HG02973 (cell line): ENCODE data around the gene INPP4B.

Experiments
- ATAC-seq: cut with Tn5 transposase; IDR thresholded peaks from one replicate; pipeline ENCODE4 v1.9.1; 2021; ENCODE audit warnings: moderate library complexity; ENCODE audit not compliant: unreplicated experiment

INPP4B gene

GRCh38 chr4:142485452-142485851 is 360.6 kb downstream of the INPP4B start:
- no peak for ATAC-seq

- ATAC-seq = no peak
Measured at GRCh38 chr4:142480244-142480643, 365.9 kb downstream of the INPP4B start.

- no peak for ATAC-seq
Measured at GRCh38 chr4:142475663-142476062, 370.4 kb downstream of the INPP4B start.

GRCh38 chr4:142474398-142475087 is 371.6 kb downstream of the INPP4B start:
- ATAC-seq = no peak

- ATAC-seq = no peak
Measured at GRCh38 chr4:142473960-142474338, 372.2 kb downstream of the INPP4B start.

GRCh38 chr4:142473218-142473959 is 372.7 kb downstream of the INPP4B start:
- no peak for ATAC-seq

GRCh38 chr4:142467088-142467487 is 379.0 kb downstream of the INPP4B start:
- no peak for ATAC-seq

GRCh38 chr4:142465526-142465925 is 380.6 kb downstream of the INPP4B start:
- ATAC-seq = no peak

- ATAC-seq = no peak
Measured at GRCh38 chr4:142463206-142463605, 382.9 kb downstream of the INPP4B start.

- no peak for ATAC-seq
Measured at GRCh38 chr4:142452161-142452855, 393.8 kb downstream of the INPP4B start.

GRCh38 chr4:142449771-142450373 is 396.2 kb downstream of the INPP4B start:
- no peak for ATAC-seq

- no peak for ATAC-seq
Measured at GRCh38 chr4:142447009-142447408, 399.1 kb downstream of the INPP4B start.

GRCh38 chr4:142443469-142443868 is 402.6 kb downstream of the INPP4B start:
- ATAC-seq = no peak

GRCh38 chr4:142440093-142440492 is 406.0 kb downstream of the INPP4B start:
- no peak for ATAC-seq

GRCh38 chr4:142435599-142436235 is 410.4 kb downstream of the INPP4B start:
- no peak for ATAC-seq

- ATAC-seq = no peak
Measured at GRCh38 chr4:142434519-142435224, 411.4 kb downstream of the INPP4B start.

- ATAC-seq = no peak
Measured at GRCh38 chr4:142428715-142429114, 417.4 kb downstream of the INPP4B start.

GRCh38 chr4:142427456-142427855 is 418.6 kb downstream of the INPP4B start:
- ATAC-seq = no peak

- ATAC-seq = no peak
Measured at GRCh38 chr4:142423861-142424260, 422.2 kb downstream of the INPP4B start.

- no peak for ATAC-seq
Measured at GRCh38 chr4:142420311-142421095, 425.6 kb downstream of the INPP4B start.
